Glutamatergic neuron (in vitro differentiated cells): Measurements from ENCODE around the gene HPS1. TPM values are rescaled to one million over a fixed set of nuclear protein-coding genes. Genes with fewer than 3 reads are reported as not detected.
A peak's percentile ranks its signal among the peaks of the same experiment; 100 is the strongest.

ENCODE experiments used
- DNase-seq: peaks from one replicate; pipeline ENCODE4 v3.0.0; 2022
- H3K27ac Mint-ChIP-seq: one replicate; pipeline ENCODE4 v1.8.0; 2020; ENCODE audit warnings: mild to moderate bottlenecking, mixed read lengths, inconsistent platforms; ENCODE audit not compliant: unreplicated experiment
- H3K27me3 Mint-ChIP-seq: one replicate; pipeline ENCODE4 v1.8.0; 2020; ENCODE audit warnings: mild to moderate bottlenecking, moderate library complexity, mixed read lengths, inconsistent platforms; ENCODE audit not compliant: unreplicated experiment
- H3K36me3 Mint-ChIP-seq: one replicate; pipeline ENCODE4 v1.8.0; 2020; ENCODE audit warnings: mild to moderate bottlenecking, mixed read lengths, inconsistent platforms; ENCODE audit not compliant: unreplicated experiment
- H3K4me1 Mint-ChIP-seq: one replicate; pipeline ENCODE4 v1.8.0; 2020; ENCODE audit warnings: mild to moderate bottlenecking, low read depth, mixed read lengths, inconsistent platforms; ENCODE audit not compliant: unreplicated experiment
- H3K4me3 Mint-ChIP-seq: one replicate; pipeline ENCODE4 v1.8.0; 2020; ENCODE audit warnings: mild to moderate bottlenecking, mixed read lengths, inconsistent platforms; ENCODE audit not compliant: unreplicated experiment
- H3K9me3 Mint-ChIP-seq: one replicate; pipeline ENCODE4 v1.8.0; 2020; ENCODE audit warnings: mild to moderate bottlenecking, moderate library complexity, mixed read lengths, inconsistent platforms; ENCODE audit not compliant: unreplicated experiment
- total RNA-seq: library from RNA; stranded (reverse); fragmentation: NEBNext Ultra II Directional; extraction: Animal tissue kit (Norgen Biotek cat#: 25700); gene quantifications from one replicate; pipeline ENCODE4 v1.2.1, GENCODE V29; 2021; ENCODE audit not compliant: unreplicated experiment
- TF ChIP-seq, protein P1 (sequence below): fragments of 200-600 bp; sonication (generic); IDR thresholded peaks from one replicate; pipeline ENCODE4 v1.5.0; 2021; ENCODE audit not compliant: partially characterized antibody, unreplicated experiment

HPS1 gene
- total RNA-seq, 1 donor from 2014 or later = 34.4 TPM

DNA sequence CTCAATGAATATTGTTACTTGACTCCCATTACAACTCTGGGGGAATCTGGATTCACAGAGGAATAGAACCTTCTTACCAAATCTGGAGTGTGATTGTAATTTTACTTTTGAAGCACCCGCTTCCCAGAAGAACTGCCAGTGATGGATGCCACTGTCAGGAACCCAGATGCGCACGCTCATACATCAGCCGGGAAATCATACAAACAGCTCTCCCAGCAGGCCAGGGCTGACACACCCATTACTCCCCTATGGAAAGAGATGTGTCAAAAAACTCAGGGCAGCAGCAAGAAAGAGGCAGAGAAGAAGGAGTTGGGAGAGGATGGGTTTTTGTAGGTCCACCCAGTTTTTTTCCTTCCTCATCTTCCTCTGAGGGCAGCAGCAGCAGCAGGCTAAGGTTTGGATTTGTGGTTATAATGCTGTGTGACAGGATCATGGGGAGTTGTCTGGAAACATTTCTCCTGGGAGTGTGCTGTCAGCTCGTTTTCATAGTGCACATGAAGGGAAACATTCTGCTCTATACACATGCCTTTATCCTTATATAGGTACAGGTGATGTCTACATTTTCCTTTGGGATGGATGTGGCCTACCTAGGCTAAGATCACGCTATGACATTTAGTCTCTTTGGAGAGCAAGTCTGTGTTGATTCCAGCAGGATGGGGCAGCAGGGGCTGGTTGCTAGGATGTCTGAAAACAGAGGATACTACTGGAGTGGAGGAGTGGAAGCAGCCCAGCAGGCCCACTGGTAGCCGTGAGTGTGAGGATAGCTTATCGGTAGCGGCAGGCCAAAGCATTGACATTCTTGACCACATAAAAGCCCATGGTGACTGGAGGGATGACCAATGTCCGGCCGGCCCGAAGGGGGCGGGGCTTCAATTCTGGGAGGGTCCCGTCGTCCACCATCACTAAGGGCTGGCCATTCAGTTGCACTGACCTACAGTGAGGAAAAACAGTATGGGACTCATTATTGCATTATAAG lies 12.4 kb upstream of the HPS1 start:
- H3K36me3 Mint-ChIP-seq = no peaks in the 10 kb centered on the region
- peaks cover 4% of the 10 kb centered on the region for H3K9me3 Mint-ChIP-seq
- peaks cover 6% of the 10 kb centered on the region for H3K27me3 Mint-ChIP-seq
- no peak for DNase-seq
- H3K27ac Mint-ChIP-seq = peak overlapping the region; percentile 80
- peaks cover 25% of the 10 kb centered on the region for H3K4me1 Mint-ChIP-seq
- TF ChIP-seq, protein P1, sequence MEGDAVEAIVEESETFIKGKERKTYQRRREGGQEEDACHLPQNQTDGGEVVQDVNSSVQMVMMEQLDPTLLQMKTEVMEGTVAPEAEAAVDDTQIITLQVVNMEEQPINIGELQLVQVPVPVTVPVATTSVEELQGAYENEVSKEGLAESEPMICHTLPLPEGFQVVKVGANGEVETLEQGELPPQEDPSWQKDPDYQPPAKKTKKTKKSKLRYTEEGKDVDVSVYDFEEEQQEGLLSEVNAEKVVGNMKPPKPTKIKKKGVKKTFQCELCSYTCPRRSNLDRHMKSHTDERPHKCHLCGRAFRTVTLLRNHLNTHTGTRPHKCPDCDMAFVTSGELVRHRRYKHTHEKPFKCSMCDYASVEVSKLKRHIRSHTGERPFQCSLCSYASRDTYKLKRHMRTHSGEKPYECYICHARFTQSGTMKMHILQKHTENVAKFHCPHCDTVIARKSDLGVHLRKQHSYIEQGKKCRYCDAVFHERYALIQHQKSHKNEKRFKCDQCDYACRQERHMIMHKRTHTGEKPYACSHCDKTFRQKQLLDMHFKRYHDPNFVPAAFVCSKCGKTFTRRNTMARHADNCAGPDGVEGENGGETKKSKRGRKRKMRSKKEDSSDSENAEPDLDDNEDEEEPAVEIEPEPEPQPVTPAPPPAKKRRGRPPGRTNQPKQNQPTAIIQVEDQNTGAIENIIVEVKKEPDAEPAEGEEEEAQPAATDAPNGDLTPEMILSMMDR = no peak
- no peak overlapping the region for H3K4me3 Mint-ChIP-seq

DNA sequence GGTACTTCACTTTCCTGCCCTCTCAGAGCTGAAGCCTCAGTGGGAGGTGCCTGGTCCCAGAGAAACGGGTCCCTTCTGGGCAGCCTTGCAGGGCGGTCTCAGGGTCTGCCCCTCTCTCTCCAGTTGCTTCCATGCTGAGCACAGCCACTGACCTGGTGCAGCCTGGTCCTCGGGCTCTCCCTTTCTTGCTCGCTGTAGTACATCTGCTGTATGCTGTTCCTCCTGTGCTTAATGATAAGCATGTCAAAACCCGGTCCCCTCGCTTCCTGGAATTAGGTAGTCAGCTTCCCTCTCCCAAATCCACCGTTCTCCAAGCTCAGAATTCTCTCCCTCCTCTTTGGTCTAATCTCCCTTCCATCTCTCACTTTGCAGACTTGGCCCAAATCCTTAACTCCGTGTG lies 11.0 kb upstream of the HPS1 start:
- Mint-ChIP-seq H3K9me3 (peaks cover 4% of the 10 kb centered on the region), H3K36me3 (no peaks in the 10 kb centered on the region), H3K4me3 (no peak overlapping the region), H3K27me3 (peaks cover 6% of the 10 kb centered on the region), H3K4me1 (peaks cover 27% of the 10 kb centered on the region), H3K27ac (no peak overlapping the region)
- no peak for DNase-seq
- TF ChIP-seq, protein P1 = no peak

DNA sequence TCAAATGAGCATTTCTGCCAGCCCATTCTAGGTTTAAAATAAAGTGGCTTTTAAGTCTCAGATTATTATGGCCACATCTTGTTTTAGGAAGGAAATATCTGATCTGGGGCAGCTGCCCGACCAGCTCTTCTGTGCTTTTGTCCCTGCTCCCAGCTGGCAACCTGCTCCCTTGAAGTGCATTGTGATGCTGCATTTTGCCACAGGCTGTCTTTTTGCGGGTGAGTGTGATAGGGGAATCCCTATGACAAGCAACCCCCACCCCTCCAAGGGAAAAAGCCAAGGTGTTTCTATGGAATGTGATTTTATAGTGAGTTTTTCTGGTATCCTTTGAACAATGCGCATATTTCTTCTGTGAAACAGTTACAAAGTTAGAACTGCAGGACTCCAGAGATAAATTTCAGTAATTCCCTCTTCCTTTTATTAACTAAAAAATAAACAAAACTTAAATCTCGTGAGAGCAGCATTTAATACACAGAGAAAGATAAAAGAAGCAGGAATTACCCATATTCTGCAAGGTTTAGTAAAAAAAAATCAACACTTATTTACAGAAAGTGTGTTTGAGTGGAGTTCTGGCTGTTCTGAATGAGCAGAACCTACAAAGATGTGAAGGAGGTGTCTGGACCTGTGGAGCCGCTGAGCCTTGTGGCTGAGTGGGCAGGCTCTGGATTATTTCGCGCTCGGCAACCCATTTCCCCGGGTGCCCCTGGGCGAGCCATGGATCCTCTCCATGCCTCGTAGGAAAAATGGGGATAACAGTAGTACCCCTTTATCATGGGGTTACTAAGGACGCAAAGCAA lies 10.1 kb upstream of the HPS1 start:
- Mint-ChIP-seq H3K4me1 (peaks cover 32% of the 10 kb centered on the region), H3K36me3 (no peaks in the 10 kb centered on the region), H3K27me3 (peaks cover 6% of the 10 kb centered on the region), H3K4me3 (no peak overlapping the region), H3K9me3 (no peaks in the 10 kb centered on the region), H3K27ac (no peak overlapping the region)
- TF ChIP-seq, protein P1 = no peak
- DNase-seq = no peak

DNA sequence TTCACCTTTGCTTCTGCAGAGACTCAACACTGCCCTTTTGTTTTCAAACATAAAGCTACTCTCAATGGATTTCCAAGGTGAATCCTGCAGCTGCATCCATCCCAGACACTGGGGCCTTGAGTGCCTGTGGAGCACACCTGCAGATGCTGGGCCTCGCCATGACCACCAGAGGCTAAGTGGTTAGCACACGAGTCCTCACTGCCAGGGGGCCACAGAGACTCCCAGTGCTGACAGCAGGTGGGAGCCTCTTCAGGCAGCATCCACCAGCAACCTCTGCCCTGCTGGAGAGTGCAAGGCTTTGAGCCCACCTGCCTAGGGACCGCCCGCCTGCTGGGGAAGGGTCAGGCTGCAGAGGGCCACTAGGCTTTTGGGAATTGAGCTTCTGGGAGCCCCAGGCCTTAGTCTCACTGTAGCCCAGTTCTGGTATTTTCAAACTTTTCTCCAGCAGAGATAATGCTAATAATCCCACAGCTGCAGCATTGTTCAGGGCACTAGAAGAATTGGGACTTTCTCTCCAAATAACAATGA lies 9.4 kb upstream of the HPS1 start:
- Mint-ChIP-seq H3K27me3 (peaks cover 6% of the 10 kb centered on the region), H3K4me1 (peaks cover 31% of the 10 kb centered on the region), H3K9me3 (no peaks in the 10 kb centered on the region), H3K36me3 (no peaks in the 10 kb centered on the region), H3K27ac (no peak overlapping the region), H3K4me3 (no peak overlapping the region)
- TF ChIP-seq, protein P1 = no peak
- DNase-seq = no peak
